Hindlimb muscle (tissue), 1 donor: ENCODE results near the gene NLGN4Y. TPM values are rescaled to one million over a fixed set of nuclear protein-coding genes. Genes with fewer than 3 reads are reported as not detected.

Experiments
- DNase-seq: peaks from one replicate; pipeline ENCODE4 v3.0.0-alpha.2; 2013
- polyA plus RNA-seq: library from polyadenylated mRNA; unstranded; fragments of 120-200 nt; gene quantifications from one replicate; pipeline ENCODE4 v1.2.1, GENCODE V29; 2013; ENCODE audit not compliant: insufficient read length

NLGN4Y gene
- 6.5 TPM for polyA plus RNA-seq

- peak; percentile 61 for DNase-seq
These were observed at the start of gene NLGN4Y for GRCh38 chrY:14524272-14525231. Gene NLGN4Y (plus strand): TSS chrY:14524529. CDS start chrY:14622120, 97,591 bp downstream.

- no peak for DNase-seq
These were observed 38.4 kb upstream of the NLGN4Y start for GRCh38 chrY:14485935-14486334.

- no peak for DNase-seq
These were observed 34.1 kb upstream of the NLGN4Y start for GRCh38 chrY:14490226-14490625.

GRCh38 chrY:14498071-14498470 is 26.3 kb upstream of the NLGN4Y start:
- no peak for DNase-seq

GRCh38 chrY:14504592-14504991 is 19.7 kb upstream of the NLGN4Y start:
- DNase-seq, result no peak

- no peak for DNase-seq
These were observed 1.9 kb upstream of the NLGN4Y start for GRCh38 chrY:14522379-14522950.

GRCh38 chrY:14523491-14524271 is 648 bp upstream of the NLGN4Y start:
- DNase-seq, result no peak

GRCh38 chrY:14525315-14525714 is 986 bp downstream of the NLGN4Y start:
- peak; percentile 22 for DNase-seq

- no peak for DNase-seq
These were observed 4.0 kb downstream of the NLGN4Y start for GRCh38 chrY:14528361-14528760.

- DNase-seq, result no peak
These were observed 12.4 kb downstream of the NLGN4Y start for GRCh38 chrY:14536703-14537102.

- DNase-seq, result no peak
These were observed 19.2 kb downstream of the NLGN4Y start for GRCh38 chrY:14543506-14543905.

GRCh38 chrY:14581294-14581693 is 57.0 kb downstream of the NLGN4Y start:
- no peak for DNase-seq

- no peak for DNase-seq
These were observed 62.4 kb downstream of the NLGN4Y start for GRCh38 chrY:14586725-14587124.

GRCh38 chrY:14601372-14601771 is 77.0 kb downstream of the NLGN4Y start:
- no peak for DNase-seq

- DNase-seq, result no peak
These were observed 93.3 kb downstream of the NLGN4Y start for GRCh38 chrY:14617625-14618024.

- no peak for DNase-seq
These were observed 94.2 kb downstream of the NLGN4Y start for GRCh38 chrY:14618513-14618912.

- DNase-seq, result no peak
These were observed 103.9 kb downstream of the NLGN4Y start for GRCh38 chrY:14628208-14628607.

GRCh38 chrY:14631676-14632075 is 107.3 kb downstream of the NLGN4Y start:
- DNase-seq, result no peak

GRCh38 chrY:14633718-14634117 is 109.4 kb downstream of the NLGN4Y start:
- DNase-seq, result no peak

GRCh38 chrY:14634954-14635353 is 110.6 kb downstream of the NLGN4Y start:
- DNase-seq, result no peak

GRCh38 chrY:14637551-14637950 is 113.2 kb downstream of the NLGN4Y start:
- no peak for DNase-seq

GRCh38 chrY:14641853-14642252 is 117.5 kb downstream of the NLGN4Y start:
- no peak for DNase-seq
